Naive thymus-derived CD4-positive, alpha-beta T cell (primary cell): ENCODE results near the gene CCDC149. TPM values are rescaled to one million over a fixed set of nuclear protein-coding genes. Genes with fewer than 3 reads are reported as not detected.

Experiments used
- ATAC-seq: fragments of 150-1000 bp; cut with Tn5 transposase; 2 replicates; pipeline ENCODE4 v1.10.0; 2021; ENCODE audit warnings: mild to moderate bottlenecking, moderate library complexity
- CTCF ChIA-PET: fragments of 350-600 bp; sonication (Branson Sonifier 250); formaldehyde crosslinking; loops from one replicate; lab custom pipeline; 2021; ENCODE audit warnings: antibody characterized with exemption; lab: Charles Lee
- POLR2A ChIA-PET: fragments of 350-600 bp; sonication (Branson Sonifier 250); formaldehyde crosslinking; loops from one replicate; lab custom pipeline; 2021; ENCODE audit warnings: antibody characterized with exemption, inconsistent platforms; lab: Charles Lee
- DNase-seq, 9 donors: peaks; one replicate each; pipeline versions ENCODE4 v3.0.0 to v3.0.0-alpha.2; 2020 to 2022; ENCODE audit warnings: mixed read lengths in 1 of 9
- H3K27ac ChIP-seq: one replicate; pipeline ENCODE4 v1.7.0; 2013; ENCODE audit warnings: mild to moderate bottlenecking, low read depth, low read length, moderate library complexity
- H3K27me3 ChIP-seq, 2 donors: one replicate each; pipeline ENCODE4 v1.7.0; 2013; ENCODE audit warnings: low read length in 2 of 2, mild to moderate bottlenecking in 2 of 2, moderate library complexity in 2 of 2; ENCODE audit not compliant: control insufficient read depth in 2 of 2, insufficient read depth in 2 of 2
- H3K36me3 ChIP-seq, 3 experiments: 1 replicate in 2 of 3; 2 replicates in 1 of 3; pipeline ENCODE4 v1.7.0; 2013; ENCODE audit warnings: low read length in 3 of 3, mild to moderate bottlenecking in 3 of 3, moderate library complexity in 1 of 3; ENCODE audit not compliant: insufficient read depth in 3 of 3, control insufficient read depth in 2 of 3
- H3K4me1 ChIP-seq, 2 donors: one replicate each; pipeline ENCODE4 v1.7.0; 2013; ENCODE audit warnings: low read length in 2 of 2, mild to moderate bottlenecking in 2 of 2, moderate library complexity in 1 of 2; ENCODE audit not compliant: control insufficient read depth in 2 of 2, insufficient read depth in 2 of 2
- H3K4me3 ChIP-seq: 2 replicates; pipeline ENCODE4 v1.7.0; 2013; ENCODE audit warnings: mild to moderate bottlenecking, low read length
- H3K9me3 ChIP-seq, 3 experiments: 1 replicate in 2 of 3; 2 replicates in 1 of 3; pipeline ENCODE4 v1.7.0; 2013; ENCODE audit warnings: low read length in 3 of 3; ENCODE audit not compliant: control insufficient read depth in 2 of 3
- H3K27ac Mint-ChIP-seq, 9 donors: one replicate each; pipeline ENCODE4 v1.8.0; 2020 to 2022; ENCODE audit warnings: mixed read lengths in 9 of 9, mild to moderate bottlenecking in 8 of 9, moderate library complexity in 5 of 9, inconsistent platforms in 2 of 9
- H3K27me3 Mint-ChIP-seq, 5 donors: one replicate each; pipeline ENCODE4 v1.8.0; 2021 to 2022; ENCODE audit warnings: mixed read lengths in 5 of 5, mild to moderate bottlenecking in 1 of 5
- H3K36me3 Mint-ChIP-seq, 5 donors: one replicate each; pipeline ENCODE4 v1.8.0; 2020 to 2022; ENCODE audit warnings: mixed read lengths in 5 of 5, mild to moderate bottlenecking in 3 of 5, inconsistent platforms in 1 of 5
- H3K4me1 Mint-ChIP-seq, 7 donors: one replicate each; pipeline ENCODE4 v1.8.0; 2020 to 2022; ENCODE audit warnings: mixed read lengths in 7 of 7, mild to moderate bottlenecking in 3 of 7, inconsistent platforms in 1 of 7
- H3K4me3 Mint-ChIP-seq, 10 donors: one replicate each; pipeline ENCODE4 v1.8.0; 2020 to 2022; ENCODE audit warnings: mild to moderate bottlenecking in 10 of 10, mixed read lengths in 10 of 10, moderate library complexity in 6 of 10, inconsistent platforms in 2 of 10
- H3K9me3 Mint-ChIP-seq, 11 donors: one replicate each; pipeline ENCODE4 v1.8.0; 2020 to 2022; ENCODE audit warnings: mixed read lengths in 11 of 11, mild to moderate bottlenecking in 4 of 11, inconsistent platforms in 1 of 11, moderate library complexity in 1 of 11
- intact Hi-C, 2 donors: fragments of 100-400 bp; cut with micrococcal nuclease; formaldehyde crosslinking; loops; one replicate each; pipeline ENCODE4 v1.15.1; 2023
- polyA plus RNA-seq, 2 donors: library from polyadenylated mRNA; unstranded; fragments of 300-500 nt; fragmentation: Illumina TruSeq; gene quantifications; one replicate each; pipeline ENCODE4 v1.2.3, GENCODE V29; 2021
- total RNA-seq, 6 experiments: library from RNA in 5 of 6; stranded (reverse) in 5 of 6; gene quantifications; 1 replicate in 5 of 6; 2 replicates in 1 of 6; pipeline ENCODE4 v1.2.3 and lab custom pipeline; 2021 to 2026

The CCDC149 gene
- total and polyA plus RNA-seq, 7 experiments from 2014 or later = 0.19 to 6.7 (median 0.36) TPM; not detected in 3

DNA sequence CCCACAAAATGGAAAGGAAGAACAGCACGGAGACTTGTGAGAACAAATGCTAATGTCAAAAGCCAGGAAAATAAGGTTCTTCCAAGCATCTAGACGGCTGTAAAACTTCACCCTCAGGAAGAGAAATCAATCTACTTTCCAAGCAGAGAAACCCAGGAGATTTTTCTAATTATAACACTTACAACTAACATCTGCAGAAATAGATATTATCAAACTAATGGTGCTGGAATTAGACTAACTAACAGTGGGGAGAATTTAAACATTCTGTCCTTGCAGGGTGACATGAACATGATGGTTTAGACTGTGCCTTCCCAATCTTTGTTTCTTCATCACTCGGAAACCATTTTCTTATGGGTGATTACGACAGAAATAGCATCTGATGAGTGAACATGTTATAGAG, 77.1 kb downstream of the CCDC149 start:
- no peaks in the 10 kb centered on the region for H3K9me3 Mint-ChIP-seq
- no peak overlapping the region for H3K4me3 Mint-ChIP-seq
- Histone ChIP-seq H3K27me3 (no peaks in the 10 kb centered on the region), H3K27ac (no peak overlapping the region), H3K4me1 (no peaks in the 10 kb centered on the region), H3K9me3 (no peaks in the 10 kb centered on the region), H3K36me3 (no peaks in the 10 kb centered on the region), H3K4me3 (no peak overlapping the region)
- no peak overlapping the region for H3K27ac Mint-ChIP-seq
- ATAC-seq (no peak), DNase-seq (no peak)
- H3K36me3 Mint-ChIP-seq = no peaks in the 10 kb centered on the region
- no peaks in the 10 kb centered on the region for H3K4me1 Mint-ChIP-seq
- intact Hi-C loops = no loop called here
- peaks cover 0 to 5% (median 0%) of the 10 kb centered on the region in 5 donors for H3K27me3 Mint-ChIP-seq
- POLR2A ChIA-PET = no interaction called here
- CTCF ChIA-PET = no interaction called here

DNA sequence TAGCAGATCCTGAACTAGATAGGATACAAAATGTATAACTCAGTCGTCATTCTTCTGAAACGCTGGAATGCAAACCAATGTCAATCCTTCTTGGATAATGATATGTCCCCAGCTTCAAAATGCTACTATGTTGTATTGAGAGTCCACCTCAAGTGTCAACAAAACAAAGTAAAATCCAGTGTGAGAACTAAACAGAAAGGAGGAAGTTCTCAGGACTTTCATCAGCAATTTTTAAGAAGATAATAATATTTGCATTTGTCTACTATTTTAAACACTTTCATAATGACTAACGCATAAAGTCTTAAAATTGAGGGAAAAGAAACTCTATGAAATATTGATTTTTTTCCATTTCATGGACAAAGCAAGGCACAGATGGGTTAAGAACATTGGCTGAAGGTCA, 81.2 kb downstream of the CCDC149 start:
- Mint-ChIP-seq H3K27me3 (peaks cover 0 to 25% (median 5%) of the 10 kb centered on the region in 5 donors), H3K4me1 (no peaks in the 10 kb centered on the region), H3K27ac (no peak overlapping the region), H3K4me3 (no peak overlapping the region), H3K36me3 (no peaks in the 10 kb centered on the region), H3K9me3 (peaks cover 0 to 5% (median 0%) of the 10 kb centered on the region in 11 donors)
- no peak for ATAC-seq
- no peaks in the 10 kb centered on the region for H3K27me3 ChIP-seq
- intact Hi-C loops = no loop called here
- H3K36me3 ChIP-seq = no peaks in the 10 kb centered on the region
- CTCF ChIA-PET = no interaction called here
- H3K4me3 ChIP-seq = no peak overlapping the region
- no peak for DNase-seq
- POLR2A ChIA-PET = no interaction called here
- H3K27ac ChIP-seq = no peak overlapping the region
- no peaks in the 10 kb centered on the region for H3K4me1 ChIP-seq
- H3K9me3 ChIP-seq = no peaks in the 10 kb centered on the region

DNA sequence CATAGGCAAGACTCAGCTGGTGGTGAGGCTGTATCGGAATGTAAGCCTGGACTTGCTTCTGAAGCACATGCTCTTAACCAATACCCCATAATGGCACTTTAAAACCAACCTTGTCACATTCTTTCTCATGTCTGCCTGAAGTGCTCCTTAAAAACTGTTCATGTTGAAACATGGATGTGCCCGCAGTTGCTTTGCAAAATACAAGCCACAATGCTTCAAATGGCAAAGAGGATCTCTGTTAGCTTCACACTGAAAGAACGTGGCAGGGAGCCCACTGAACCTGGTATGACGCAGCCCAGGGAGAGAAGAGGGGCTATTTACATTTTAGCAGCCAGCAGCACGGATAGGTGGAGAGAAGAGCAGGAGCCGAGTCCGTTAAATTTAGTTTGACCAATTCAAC, 88.1 kb downstream of the CCDC149 start:
- H3K4me1 Mint-ChIP-seq = no peaks in the 10 kb centered on the region
- no peak overlapping the region for H3K4me3 Mint-ChIP-seq
- DNase-seq (no peak), ATAC-seq (no peak)
- no peaks in the 10 kb centered on the region for H3K36me3 ChIP-seq
- POLR2A ChIA-PET = no interaction called here
- H3K4me1 ChIP-seq = no peaks in the 10 kb centered on the region
- H3K27me3 Mint-ChIP-seq = peaks cover 0 to 14% (median 0%) of the 10 kb centered on the region in 5 donors
- no peak overlapping the region for H3K27ac ChIP-seq
- H3K36me3 Mint-ChIP-seq = no peaks in the 10 kb centered on the region
- H3K9me3 Mint-ChIP-seq = peaks cover 0 to 8% (median 0%) of the 10 kb centered on the region in 11 donors
- H3K9me3 ChIP-seq = no peaks in the 10 kb centered on the region
- no peak overlapping the region for H3K4me3 ChIP-seq
- no peak overlapping the region for H3K27ac Mint-ChIP-seq
- CTCF ChIA-PET = no interaction called here
- intact Hi-C loops = no loop called here
- no peaks in the 10 kb centered on the region for H3K27me3 ChIP-seq

DNA sequence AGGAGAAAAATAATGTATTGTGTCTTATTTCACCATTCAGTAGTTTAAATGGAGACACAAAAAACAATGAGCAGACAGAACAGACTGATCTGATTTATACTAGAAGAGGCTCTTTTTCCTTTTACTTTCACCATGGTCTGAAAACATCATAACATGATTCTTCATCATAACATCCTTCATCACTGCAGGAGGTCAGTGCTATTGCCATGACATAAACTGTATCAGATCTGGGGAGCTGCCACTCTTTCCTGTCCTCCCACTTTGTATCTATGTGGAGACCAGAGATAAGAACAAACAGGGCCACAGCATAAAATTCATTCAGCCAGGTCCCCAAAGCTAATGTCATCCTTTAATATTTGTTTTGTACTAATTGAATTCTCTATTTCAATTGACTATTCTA, 92.3 kb downstream of the CCDC149 start:
- Mint-ChIP-seq H3K27me3 (no peaks in the 10 kb centered on the region), H3K4me3 (no peak overlapping the region), H3K9me3 (peaks cover 0 to 7% (median 0%) of the 10 kb centered on the region in 11 donors), H3K27ac (no peak overlapping the region), H3K36me3 (no peaks in the 10 kb centered on the region), H3K4me1 (no peaks in the 10 kb centered on the region)
- intact Hi-C loops = no loop called here
- Histone ChIP-seq H3K4me3 (no peak overlapping the region), H3K36me3 (no peaks in the 10 kb centered on the region), H3K27ac (no peak overlapping the region), H3K27me3 (no peaks in the 10 kb centered on the region), H3K4me1 (no peaks in the 10 kb centered on the region), H3K9me3 (no peaks in the 10 kb centered on the region)
- DNase-seq (no peak), ATAC-seq (no peak)
- POLR2A ChIA-PET = no interaction called here
- CTCF ChIA-PET = no interaction called here

DNA sequence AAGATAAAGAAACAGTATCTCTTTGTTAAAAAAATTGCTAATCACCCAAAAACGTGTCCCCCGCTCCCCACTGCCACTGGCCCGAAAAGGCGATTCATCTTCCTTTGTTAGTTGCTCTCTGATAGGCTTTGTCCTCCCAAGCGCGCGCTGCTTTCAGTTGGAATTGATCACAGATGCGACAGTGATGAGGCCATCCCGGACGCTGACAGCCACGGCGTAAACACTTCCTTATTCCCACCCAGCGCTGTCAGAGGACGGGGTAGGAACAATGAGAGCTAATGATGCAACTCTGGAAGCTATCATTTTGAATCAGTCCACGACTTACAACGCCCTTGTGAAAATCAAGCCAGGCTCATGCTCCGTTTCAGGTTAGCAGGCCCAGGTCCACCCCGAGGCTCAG, 96.0 kb downstream of the CCDC149 start:
- H3K27me3 ChIP-seq = no peaks in the 10 kb centered on the region
- intact Hi-C loops = no loop called here
- no peaks in the 10 kb centered on the region for H3K36me3 ChIP-seq
- ChIA-PET POLR2A (no interaction called here), CTCF (no interaction called here)
- DNase-seq = no peak
- ATAC-seq = no peak
- Mint-ChIP-seq H3K4me1 (no peaks in the 10 kb centered on the region), H3K36me3 (peaks cover 0 to 7% (median 0%) of the 10 kb centered on the region in 5 donors), H3K9me3 (peaks cover 0 to 15% (median 6%) of the 10 kb centered on the region in 11 donors), H3K4me3 (no peak overlapping the region), H3K27me3 (peaks cover 0 to 14% (median 0%) of the 10 kb centered on the region in 5 donors), H3K27ac (no peak overlapping the region)
- H3K4me3 ChIP-seq = no peak overlapping the region
- H3K4me1 ChIP-seq = no peaks in the 10 kb centered on the region
- no peaks in the 10 kb centered on the region for H3K9me3 ChIP-seq
- no peak overlapping the region for H3K27ac ChIP-seq

DNA sequence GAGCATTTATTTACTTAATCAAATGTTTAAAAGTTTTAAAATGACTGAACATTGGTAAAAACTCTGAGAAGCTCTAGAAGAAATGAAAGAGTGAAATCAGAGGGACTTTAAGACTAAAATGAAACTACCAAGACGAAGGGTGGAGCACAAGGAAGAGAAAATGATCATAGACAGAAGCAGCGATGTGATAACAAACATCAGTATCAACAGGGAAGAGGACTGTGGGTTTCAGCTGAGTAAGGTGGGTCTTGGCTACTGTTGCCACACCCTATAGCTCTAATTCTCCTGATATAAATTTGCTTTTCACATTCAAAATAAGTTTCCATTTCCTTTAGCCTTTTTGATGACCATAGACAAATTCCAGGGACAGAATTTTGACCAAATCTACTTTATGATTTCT, 99.1 kb downstream of the CCDC149 start:
- POLR2A ChIA-PET = no interaction called here
- ATAC-seq (no peak), DNase-seq (no peak)
- CTCF ChIA-PET = no interaction called here
- no peaks in the 10 kb centered on the region for H3K9me3 ChIP-seq
- Mint-ChIP-seq H3K4me1 (no peaks in the 10 kb centered on the region), H3K27me3 (peaks cover 0 to 14% (median 0%) of the 10 kb centered on the region in 5 donors), H3K36me3 (peaks cover 0 to 7% (median 0%) of the 10 kb centered on the region in 5 donors), H3K27ac (no peak overlapping the region), H3K4me3 (no peak overlapping the region), H3K9me3 (peaks cover 0 to 16% (median 7%) of the 10 kb centered on the region in 11 donors)
- no peaks in the 10 kb centered on the region for H3K36me3 ChIP-seq
- H3K4me3 ChIP-seq = no peak overlapping the region
- no peaks in the 10 kb centered on the region for H3K4me1 ChIP-seq
- intact Hi-C loops = no loop called here
- no peaks in the 10 kb centered on the region for H3K27me3 ChIP-seq
- no peak overlapping the region for H3K27ac ChIP-seq

DNA sequence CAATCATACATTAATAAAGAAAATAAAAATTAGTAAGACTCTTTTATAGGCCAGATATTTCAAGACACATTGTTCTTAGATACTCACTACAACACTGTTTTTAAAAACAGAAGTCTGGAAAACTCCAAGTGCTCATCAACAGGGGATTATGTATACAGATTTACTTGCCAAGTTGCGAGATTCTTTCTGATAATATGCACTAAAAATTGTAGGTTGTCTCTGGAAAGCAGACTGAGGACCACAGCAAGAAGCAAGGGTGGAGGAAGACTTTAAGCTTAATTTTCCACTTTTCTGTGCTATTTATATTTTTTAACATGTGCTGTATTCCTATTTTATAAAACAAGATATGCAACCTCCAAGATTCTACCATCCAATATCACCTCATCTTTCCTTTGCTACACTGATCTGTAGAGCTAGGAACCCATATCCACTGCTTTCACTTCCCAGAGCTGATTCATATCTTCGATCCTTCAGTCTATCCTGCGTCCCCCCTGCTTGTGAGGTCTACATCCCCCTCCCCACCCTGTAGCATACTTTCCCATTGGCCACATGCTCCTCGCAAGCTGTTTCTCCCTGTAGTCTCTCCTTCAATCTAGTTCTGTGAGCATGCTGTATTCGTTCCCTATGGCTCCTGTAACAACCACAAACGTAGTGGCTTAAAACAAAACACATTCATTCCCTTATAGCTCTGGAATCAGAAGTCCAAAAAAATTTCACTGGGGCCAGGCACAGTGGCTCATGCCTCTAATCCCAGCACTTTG, 101.8 kb downstream of the CCDC149 start:
- Mint-ChIP-seq H3K4me3 (no peak overlapping the region), H3K4me1 (no peaks in the 10 kb centered on the region), H3K27ac (no peak overlapping the region), H3K27me3 (peaks cover 0 to 14% (median 0%) of the 10 kb centered on the region in 5 donors), H3K36me3 (peaks cover 0 to 7% (median 0%) of the 10 kb centered on the region in 5 donors), H3K9me3 (peaks cover 0 to 12% (median 4%) of the 10 kb centered on the region in 11 donors)
- H3K4me3 ChIP-seq = no peak overlapping the region
- CTCF ChIA-PET = no interaction called here
- DNase-seq (no peak), ATAC-seq (no peak)
- no peaks in the 10 kb centered on the region for H3K4me1 ChIP-seq
- H3K27ac ChIP-seq = no peak overlapping the region
- intact Hi-C loops = no loop called here
- POLR2A ChIA-PET = no interaction called here
- no peaks in the 10 kb centered on the region for H3K9me3 ChIP-seq
- no peaks in the 10 kb centered on the region for H3K27me3 ChIP-seq
- no peaks in the 10 kb centered on the region for H3K36me3 ChIP-seq
